Right lobe of liver (tissue), 4 donors: ENCODE results near the gene CCDC28B.

Source experiments
- POLR2A ChIP-seq: fragments of 450-650 bp; IDR thresholded peaks from one replicate; pipeline ENCODE4 v1.6.1; 2017; ENCODE audit warnings: antibody characterized with exemption, mild to moderate bottlenecking
- TF ChIP-seq, protein P1 (sequence below), 4 donors: fragments of 200-600 bp in 3 of 4; fragments of 450-650 bp in 1 of 4; IDR thresholded peaks; one replicate each; pipeline versions ENCODE4 v1.5.1 to v1.8.0; 2016 to 2022; ENCODE audit warnings: antibody characterized with exemption in 4 of 4, mild to moderate bottlenecking in 2 of 4
- donor health status: DM: no; HTN: no; CAD: no.
- donor health status: DM: no; HTN: no; CAD: no.
- donor health status: DM: no; HTN: yes; CAD: no.

DNA sequence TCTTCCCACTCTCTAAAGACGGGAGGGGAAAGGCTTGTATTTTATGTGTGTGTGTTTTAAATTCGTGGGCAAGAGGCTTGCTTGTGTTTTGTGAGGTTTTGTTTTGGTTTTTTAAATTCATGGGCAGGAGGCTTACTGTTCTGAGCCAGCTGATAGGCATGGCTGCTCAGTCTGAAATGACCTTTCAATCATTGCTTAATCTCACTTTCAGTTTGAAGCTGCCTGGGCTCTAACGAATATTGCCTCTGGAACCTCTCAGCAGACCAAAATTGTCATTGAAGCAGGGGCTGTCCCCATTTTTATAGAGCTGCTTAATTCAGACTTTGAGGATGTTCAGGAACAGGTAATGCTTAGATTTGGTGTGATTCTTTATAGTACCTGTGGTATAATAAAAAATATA, 41.2 kb upstream of the CCDC28B start:
- TF ChIP-seq, protein P1, sequence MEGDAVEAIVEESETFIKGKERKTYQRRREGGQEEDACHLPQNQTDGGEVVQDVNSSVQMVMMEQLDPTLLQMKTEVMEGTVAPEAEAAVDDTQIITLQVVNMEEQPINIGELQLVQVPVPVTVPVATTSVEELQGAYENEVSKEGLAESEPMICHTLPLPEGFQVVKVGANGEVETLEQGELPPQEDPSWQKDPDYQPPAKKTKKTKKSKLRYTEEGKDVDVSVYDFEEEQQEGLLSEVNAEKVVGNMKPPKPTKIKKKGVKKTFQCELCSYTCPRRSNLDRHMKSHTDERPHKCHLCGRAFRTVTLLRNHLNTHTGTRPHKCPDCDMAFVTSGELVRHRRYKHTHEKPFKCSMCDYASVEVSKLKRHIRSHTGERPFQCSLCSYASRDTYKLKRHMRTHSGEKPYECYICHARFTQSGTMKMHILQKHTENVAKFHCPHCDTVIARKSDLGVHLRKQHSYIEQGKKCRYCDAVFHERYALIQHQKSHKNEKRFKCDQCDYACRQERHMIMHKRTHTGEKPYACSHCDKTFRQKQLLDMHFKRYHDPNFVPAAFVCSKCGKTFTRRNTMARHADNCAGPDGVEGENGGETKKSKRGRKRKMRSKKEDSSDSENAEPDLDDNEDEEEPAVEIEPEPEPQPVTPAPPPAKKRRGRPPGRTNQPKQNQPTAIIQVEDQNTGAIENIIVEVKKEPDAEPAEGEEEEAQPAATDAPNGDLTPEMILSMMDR (IDR thresholded peaks at IDR 0.05): no peak
- TF ChIP-seq POLR2A: no peak
